ENCODE results near the gene DIP2A. TPM values are rescaled to one million over a fixed set of nuclear protein-coding genes. Genes with fewer than 3 reads are reported as not detected.
A peak's percentile ranks its signal among the peaks of the same experiment; 100 is the strongest.

Gene DIP2A
- total RNA-seq, 5 donors from 2014 or later (not counting 1 experiment from before 2014, with no cell fraction given), result 113 to 132 (median 128) TPM

DNA sequence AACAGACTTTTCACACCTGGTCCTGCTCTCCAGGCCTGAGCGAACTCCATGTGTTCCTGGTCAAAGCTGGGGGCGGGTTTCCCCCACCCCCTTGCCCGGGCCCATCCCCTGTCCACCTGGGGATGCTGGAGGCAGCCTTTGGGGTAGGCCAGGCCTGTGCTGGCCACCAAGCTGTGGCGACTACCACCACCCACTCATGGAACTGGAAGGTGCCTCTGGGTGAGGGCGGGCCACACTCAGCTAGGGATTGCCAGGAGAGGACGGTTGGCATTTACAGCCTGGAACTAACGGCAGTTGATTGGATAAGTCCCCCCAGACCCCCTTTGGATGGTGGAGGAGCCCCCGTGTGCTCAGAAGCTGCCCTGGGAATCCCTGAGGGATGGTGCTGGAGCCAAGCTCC is 138.3 kb downstream of the DIP2A start:
- Mint-ChIP-seq H3K27ac (peak overlapping the region in 1 of 2 donors; percentile 28), H3K4me3 (no peak overlapping the region), H3K4me1 (peaks cover 13 to 28% (median 20%) of the 10 kb centered on the region in 3 donors), H3K9me3 (peaks cover 0 to 10% (median 6%) of the 10 kb centered on the region in 3 donors), H3K36me3 (no peaks in the 10 kb centered on the region), H3K27me3 (no peaks in the 10 kb centered on the region)
- DNase-seq (no peak), ATAC-seq (replicated peaks in 1 of 4) (no peak)
- Histone ChIP-seq H3K4me3 (ENCODE audit: control insufficient read depth in 1 of 2, extremely low read depth in 1 of 2, low read length in 1 of 2) (no peak overlapping the region), H3K27me3 (replicated peaks in 1 of 2; ENCODE audit: control insufficient read depth in 2 of 2, extremely low read depth in 1 of 2, insufficient read depth in 2 of 2, low read length in 1 of 2) (no peaks in the 10 kb centered on the region), H3K36me3 (ENCODE audit: control insufficient read depth in 2 of 2, extremely low read depth in 1 of 2, insufficient read depth in 1 of 2, low read length in 1 of 2) (no peaks in the 10 kb centered on the region), H3K27ac (ENCODE audit: low read length) (no peak overlapping the region), H3K9me3 (no peaks in the 10 kb centered on the region), H3K4me1 (ENCODE audit: control insufficient read depth in 1 of 2, extremely low read depth in 1 of 2, insufficient read depth in 2 of 2, low read length in 2 of 2) (peaks cover 8 to 26% of the 10 kb centered on the region in 2 experiments)
- 86% methylated on average over 4 of the region's 8 CpGs for WGBS (ENCODE audit: insufficient coverage)
- ChIA-PET CTCF (interaction anchor here in 1 of 2 donors (1.0 kb wide), 1 partner anchor 16 kb away, joined by 3 read pairs; no protein-coding TSS in a partner anchor), POLR2A (interaction anchor here in 1 of 2 donors (1.1 kb wide), 1 partner anchor 31 kb away, joined by 3 read pairs; no protein-coding TSS in a partner anchor)

- CTCF ChIA-PET, result interaction anchor here in 1 of 2 donors (1.0 kb wide), 1 partner anchor 17 kb away, joined by 3 read pairs; no protein-coding TSS in a partner anchor
- Mint-ChIP-seq H3K4me1 (peaks cover 16 to 36% (median 27%) of the 10 kb centered on the region in 3 donors), H3K36me3 (no peaks in the 10 kb centered on the region), H3K9me3 (peaks cover 0 to 5% (median 4%) of the 10 kb centered on the region in 3 donors), H3K4me3 (no peak overlapping the region), H3K27ac (no peak overlapping the region), H3K27me3 (no peaks in the 10 kb centered on the region)
- H3K36me3 ChIP-seq (ENCODE audit: control insufficient read depth in 2 of 2, extremely low read depth in 1 of 2, insufficient read depth in 1 of 2, low read length in 1 of 2), result no peaks in the 10 kb centered on the region
- DNase-seq (no peak), ATAC-seq (replicated peaks in 1 of 4) (no peak)
- no peak overlapping the region for H3K27ac ChIP-seq (ENCODE audit: low read length)
- no peaks in the 10 kb centered on the region for H3K9me3 ChIP-seq
- H3K4me1 ChIP-seq (ENCODE audit: control insufficient read depth in 1 of 2, extremely low read depth in 1 of 2, insufficient read depth in 2 of 2, low read length in 2 of 2), result peaks cover 8 to 26% of the 10 kb centered on the region in 2 experiments
- H3K27me3 ChIP-seq (replicated peaks in 1 of 2; ENCODE audit: control insufficient read depth in 2 of 2, extremely low read depth in 1 of 2, insufficient read depth in 2 of 2, low read length in 1 of 2), result no peaks in the 10 kb centered on the region
- POLR2A ChIA-PET, result interaction anchor here in 1 of 2 donors (1.1 kb wide), 1 partner anchor 30 kb away, joined by 3 read pairs; no protein-coding TSS in a partner anchor
- H3K4me3 ChIP-seq (ENCODE audit: control insufficient read depth in 1 of 2, extremely low read depth in 1 of 2, low read length in 1 of 2), result no peak overlapping the region
- WGBS (ENCODE audit: insufficient coverage), result 87% methylated on average over 17 of the region's 20 CpGs
Measured at GRCh38 chr21:46597896-46598343, 139.2 kb downstream of the DIP2A start.

GRCh38 chr21:46598581-46599572 is 140.2 kb downstream of the DIP2A start:
- 90% methylated on average over 31 of the region's 38 CpGs for WGBS (ENCODE audit: insufficient coverage)
- peak in 1 of 35 experiments; percentile 13 for DNase-seq
- Mint-ChIP-seq H3K27ac (peak overlapping the region in 1 of 2 donors; percentile 54), H3K9me3 (no peaks in the 10 kb centered on the region), H3K27me3 (no peaks in the 10 kb centered on the region), H3K4me1 (peaks cover 16 to 36% (median 27%) of the 10 kb centered on the region in 3 donors), H3K4me3 (peak overlapping the region in 1 of 3 donors; percentile 13), H3K36me3 (no peaks in the 10 kb centered on the region)
- POLR2A ChIA-PET, result no interaction called here
- H3K4me3 ChIP-seq (ENCODE audit: control insufficient read depth in 1 of 2, extremely low read depth in 1 of 2, low read length in 1 of 2), result no peak overlapping the region
- H3K9me3 ChIP-seq, result no peaks in the 10 kb centered on the region
- no peaks in the 10 kb centered on the region for H3K27me3 ChIP-seq (replicated peaks in 1 of 2; ENCODE audit: control insufficient read depth in 2 of 2, extremely low read depth in 1 of 2, insufficient read depth in 2 of 2, low read length in 1 of 2)
- no peaks in the 10 kb centered on the region for H3K36me3 ChIP-seq (ENCODE audit: control insufficient read depth in 2 of 2, extremely low read depth in 1 of 2, insufficient read depth in 1 of 2, low read length in 1 of 2)
- CTCF ChIA-PET, result no interaction called here
- no peak overlapping the region for H3K27ac ChIP-seq (ENCODE audit: low read length)
- H3K4me1 ChIP-seq (ENCODE audit: control insufficient read depth in 1 of 2, extremely low read depth in 1 of 2, insufficient read depth in 2 of 2, low read length in 2 of 2), result peaks cover 8 to 26% of the 10 kb centered on the region in 2 experiments
- ATAC-seq (replicated peaks in 1 of 4), result peak in 1 of 4 experiments; percentile 43

- Mint-ChIP-seq H3K36me3 (no peaks in the 10 kb centered on the region), H3K9me3 (no peaks in the 10 kb centered on the region), H3K4me3 (no peak overlapping the region), H3K27me3 (no peaks in the 10 kb centered on the region), H3K27ac (peak overlapping the region; percentile 13 to 72), H3K4me1 (peaks cover 27 to 49% (median 37%) of the 10 kb centered on the region in 3 donors)
- H3K9me3 ChIP-seq, result no peaks in the 10 kb centered on the region
- peaks cover 10 to 33% of the 10 kb centered on the region in 2 experiments for H3K4me1 ChIP-seq (ENCODE audit: control insufficient read depth in 1 of 2, extremely low read depth in 1 of 2, insufficient read depth in 2 of 2, low read length in 2 of 2)
- ATAC-seq (replicated peaks in 1 of 4), result no peak
- ChIA-PET POLR2A (no interaction called here), CTCF (no interaction called here)
- no peak overlapping the region for H3K4me3 ChIP-seq (ENCODE audit: control insufficient read depth in 1 of 2, extremely low read depth in 1 of 2, low read length in 1 of 2)
- WGBS (ENCODE audit: insufficient coverage), result no CpG with 5 or more reads among the region's 5 CpGs
- DNase-seq, result no peak
- H3K36me3 ChIP-seq (ENCODE audit: control insufficient read depth in 2 of 2, extremely low read depth in 1 of 2, insufficient read depth in 1 of 2, low read length in 1 of 2), result no peaks in the 10 kb centered on the region
- H3K27me3 ChIP-seq (replicated peaks in 1 of 2; ENCODE audit: control insufficient read depth in 2 of 2, extremely low read depth in 1 of 2, insufficient read depth in 2 of 2, low read length in 1 of 2), result no peaks in the 10 kb centered on the region
- H3K27ac ChIP-seq (ENCODE audit: low read length), result no peak overlapping the region
Measured at GRCh38 chr21:46600305-46600704, 141.6 kb downstream of the DIP2A start.

- H3K27me3 ChIP-seq (replicated peaks in 1 of 2; ENCODE audit: control insufficient read depth in 2 of 2, extremely low read depth in 1 of 2, insufficient read depth in 2 of 2, low read length in 1 of 2), result no peaks in the 10 kb centered on the region
- CTCF ChIA-PET, result no interaction called here
- no peak for DNase-seq
- no peak for ATAC-seq (replicated peaks in 1 of 4)
- no peak overlapping the region for H3K4me3 ChIP-seq (ENCODE audit: control insufficient read depth in 1 of 2, extremely low read depth in 1 of 2, low read length in 1 of 2)
- H3K4me1 ChIP-seq (ENCODE audit: control insufficient read depth in 1 of 2, extremely low read depth in 1 of 2, insufficient read depth in 2 of 2, low read length in 2 of 2), result peaks cover 17 to 40% of the 10 kb centered on the region in 2 experiments
- no peaks in the 10 kb centered on the region for H3K36me3 ChIP-seq (ENCODE audit: control insufficient read depth in 2 of 2, extremely low read depth in 1 of 2, insufficient read depth in 1 of 2, low read length in 1 of 2)
- Mint-ChIP-seq H3K27ac (peak overlapping the region in 1 of 2 donors; percentile 66), H3K36me3 (no peaks in the 10 kb centered on the region), H3K27me3 (no peaks in the 10 kb centered on the region), H3K9me3 (no peaks in the 10 kb centered on the region), H3K4me3 (no peak overlapping the region), H3K4me1 (peaks cover 34 to 56% (median 44%) of the 10 kb centered on the region in 3 donors)
- POLR2A ChIA-PET, result no interaction called here
- H3K27ac ChIP-seq (ENCODE audit: low read length), result no peak overlapping the region
- no peaks in the 10 kb centered on the region for H3K9me3 ChIP-seq
- WGBS (ENCODE audit: insufficient coverage), result 72% methylated on average over 7 of the region's 9 CpGs
Measured at GRCh38 chr21:46600978-46601377, 142.3 kb downstream of the DIP2A start.

DNA sequence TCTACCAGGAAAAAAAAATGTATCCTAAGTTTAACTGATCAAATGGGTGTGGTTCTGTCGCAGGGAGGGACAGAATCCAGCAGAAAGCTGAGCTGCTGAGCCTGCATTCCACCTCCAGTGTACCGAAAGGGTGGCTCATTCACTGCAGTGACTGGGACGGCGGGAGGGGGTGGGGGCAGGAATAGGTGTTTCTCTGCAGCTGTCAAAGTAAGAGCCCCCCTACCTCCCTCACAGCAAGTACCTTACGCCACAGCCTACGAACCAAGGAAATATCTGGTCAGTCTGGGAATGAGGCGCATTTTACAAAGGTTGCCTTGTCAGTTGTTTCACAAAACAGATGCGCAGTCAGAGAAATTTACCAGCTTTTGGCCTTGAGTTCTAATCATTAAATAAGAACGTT is 144.5 kb downstream of the DIP2A start:
- H3K27me3 ChIP-seq (replicated peaks in 1 of 2; ENCODE audit: control insufficient read depth in 2 of 2, extremely low read depth in 1 of 2, insufficient read depth in 2 of 2, low read length in 1 of 2), result no peaks in the 10 kb centered on the region
- H3K4me3 ChIP-seq (ENCODE audit: control insufficient read depth in 1 of 2, extremely low read depth in 1 of 2, low read length in 1 of 2), result no peak overlapping the region
- no peak overlapping the region for H3K27ac ChIP-seq (ENCODE audit: low read length)
- H3K4me1 ChIP-seq (ENCODE audit: control insufficient read depth in 1 of 2, extremely low read depth in 1 of 2, insufficient read depth in 2 of 2, low read length in 2 of 2), result peaks cover 30 to 44% of the 10 kb centered on the region in 2 experiments
- POLR2A ChIA-PET, result interaction anchor here in 1 of 2 donors (0.6 kb wide), 1 partner anchor 147 kb away, joined by 3 read pairs; no protein-coding TSS in a partner anchor
- ATAC-seq (replicated peaks in 1 of 4) (no peak), DNase-seq (no peak)
- Mint-ChIP-seq H3K9me3 (no peaks in the 10 kb centered on the region), H3K4me1 (peaks cover 54 to 75% (median 65%) of the 10 kb centered on the region in 3 donors), H3K36me3 (no peaks in the 10 kb centered on the region), H3K4me3 (peak overlapping the region in 1 of 3 donors; percentile 25), H3K27ac (no peak overlapping the region), H3K27me3 (no peaks in the 10 kb centered on the region)
- CTCF ChIA-PET, result no interaction called here
- 78% methylated on average over 3 of the region's 9 CpGs for WGBS (ENCODE audit: insufficient coverage)
- no peaks in the 10 kb centered on the region for H3K36me3 ChIP-seq (ENCODE audit: control insufficient read depth in 2 of 2, extremely low read depth in 1 of 2, insufficient read depth in 1 of 2, low read length in 1 of 2)
- H3K9me3 ChIP-seq, result no peaks in the 10 kb centered on the region

Measured in T-cell (primary cell).